Liver (tissue), 9 donors: Measurements from ENCODE around the gene KCNMB2. TPM values are rescaled to one million over a fixed set of nuclear protein-coding genes. Genes with fewer than 3 reads are reported as not detected.

Source experiments
- DNase-seq: peaks from one replicate; pipeline ENCODE4 v3.0.0-alpha.2; 2017; ENCODE audit warnings: low spot score
- H3K27ac ChIP-seq, 2 donors: one replicate each; pipeline ENCODE4 v1.7.0; 2013; ENCODE audit warnings: inconsistent platforms in 2 of 2, low read length in 2 of 2, control low read depth in 1 of 2, low read depth in 1 of 2, mild to moderate bottlenecking in 1 of 2
- H3K27me3 ChIP-seq, 4 donors: one replicate each; pipeline versions ENCODE4 v1.6.1 to v1.7.0; 2013; ENCODE audit warnings: low read length in 3 of 4, inconsistent platforms in 1 of 4, mild to moderate bottlenecking in 1 of 4, moderate library complexity in 1 of 4; ENCODE audit not compliant: control insufficient read depth in 4 of 4, insufficient read depth in 4 of 4
- H3K36me3 ChIP-seq, 4 donors: one replicate each; pipeline versions ENCODE4 v1.6.1 to v1.7.0; 2013; ENCODE audit warnings: low read length in 3 of 4, mild to moderate bottlenecking in 3 of 4, low read depth in 1 of 4, moderate library complexity in 1 of 4; ENCODE audit not compliant: control insufficient read depth in 4 of 4, insufficient read depth in 3 of 4
- H3K4me1 ChIP-seq, 4 donors: one replicate each; pipeline versions ENCODE4 v1.6.1 to v1.7.0; 2013; ENCODE audit warnings: low read length in 3 of 4, mild to moderate bottlenecking in 3 of 4, moderate library complexity in 1 of 4; ENCODE audit not compliant: control insufficient read depth in 4 of 4, insufficient read depth in 4 of 4
- H3K4me3 ChIP-seq, 3 donors: one replicate each; pipeline versions ENCODE4 v1.6.1 to v1.7.0; 2013; ENCODE audit warnings: low read length in 3 of 3, control low read depth in 1 of 3, low read depth in 1 of 3, mild to moderate bottlenecking in 1 of 3
- H3K9ac ChIP-seq, 2 donors: one replicate each; pipeline ENCODE4 v1.7.0; 2013; ENCODE audit warnings: low read length in 2 of 2, mild to moderate bottlenecking in 2 of 2, moderate library complexity in 2 of 2, control low read depth in 1 of 2, low read depth in 1 of 2
- H3K9me3 ChIP-seq, 4 donors: one replicate each; pipeline versions ENCODE4 v1.6.1 to v1.7.0; 2013; ENCODE audit warnings: low read length in 3 of 4; ENCODE audit not compliant: control insufficient read depth in 4 of 4
- ATF3 ChIP-seq: IDR thresholded peaks from 2 replicates; pipeline ENCODE4 v1.6.1; 2016; ENCODE audit warnings: antibody characterized with exemption
- CTCF ChIP-seq: fragments of 150-350 bp; IDR thresholded peaks from 2 replicates; pipeline ENCODE4 v1.5.1; 2017; ENCODE audit warnings: improper control_type of control experiment, low read depth, low read length; ENCODE audit not compliant: missing input control
- EGR1 ChIP-seq, 2 donors: IDR thresholded peaks; 2 replicates each; pipeline ENCODE4 v1.6.1; 2016 to 2018; ENCODE audit warnings: antibody characterized with exemption in 2 of 2, low read depth in 2 of 2
- FOXA1 ChIP-seq: IDR thresholded peaks from 2 replicates; pipeline ENCODE4 v1.6.1; 2016; ENCODE audit warnings: antibody characterized with exemption
- GABPA ChIP-seq, 2 donors: IDR thresholded peaks in 1 of 2; conservative IDR thresholded peaks in 1 of 2; 2 replicates each; pipeline ENCODE4 v1.6.1; 2016; ENCODE audit warnings: antibody characterized with exemption in 2 of 2, mild to moderate bottlenecking in 1 of 2, moderate library complexity in 1 of 2
- HNF4A ChIP-seq, 2 donors: conservative IDR thresholded peaks; 2 replicates each; pipeline ENCODE4 v1.6.1; 2016; ENCODE audit warnings: antibody characterized with exemption in 2 of 2, mild to moderate bottlenecking in 2 of 2
- HNF4G ChIP-seq: IDR thresholded peaks from 2 replicates; pipeline ENCODE4 v1.6.1; 2016; ENCODE audit warnings: antibody characterized with exemption
- NR2F2 ChIP-seq: IDR thresholded peaks from 2 replicates; pipeline ENCODE4 v1.6.1; 2016; ENCODE audit warnings: antibody characterized with exemption
- RAD21 ChIP-seq, 2 donors: IDR thresholded peaks; 2 replicates each; pipeline ENCODE4 v1.6.1; 2016; ENCODE audit warnings: antibody characterized with exemption in 2 of 2, mild to moderate bottlenecking in 2 of 2
- SP1 ChIP-seq: IDR thresholded peaks from 2 replicates; pipeline ENCODE4 v1.6.1; 2018; ENCODE audit warnings: antibody characterized with exemption, mild to moderate bottlenecking
- TAF1 ChIP-seq: conservative IDR thresholded peaks from 2 replicates; pipeline ENCODE4 v1.6.1; 2016; ENCODE audit warnings: antibody characterized with exemption, mild to moderate bottlenecking
- WGBS: extraction: QIAGEN DNeasy Blood & Tissue Kit; methylation state at CpG from one replicate; pipeline ENCODE4 v1.1.7; 2013; 5-methylcytosine and 5-hydroxymethylcytosine counted together
- polyA plus RNA-seq, 2 donors: library from polyadenylated mRNA; stranded (reverse) in 1 of 2; unstranded in 1 of 2; fragments of 200-250 nt in 1 of 2; fragments of >200 nt in 1 of 2; fragmentation: Nextera tagmentation in 1 of 2; extraction: Ambion mirVana in 1 of 2; gene quantifications; one replicate each; pipeline versions ENCODE4 v1.2.1 to v1.2.3, GENCODE V29; 2013 to 2015
- total RNA-seq, 2 donors: library from RNA; depleted of rRNA; stranded (reverse); fragments of >200 nt; gene quantifications; one replicate each; pipeline ENCODE4 v1.2.3, GENCODE V29; 2014
- TF ChIP-seq, protein P1 (sequence below): IDR thresholded peaks from 2 replicates; pipeline ENCODE4 v1.6.1; 2016; ENCODE audit warnings: antibody characterized with exemption
- TF ChIP-seq, protein P2 (sequence below): IDR thresholded peaks from 2 replicates; pipeline ENCODE4 v1.6.1; 2016; ENCODE audit warnings: antibody characterized with exemption, mild to moderate bottlenecking
- TF ChIP-seq, protein P3 (sequence below): IDR thresholded peaks from 2 replicates; pipeline ENCODE4 v1.6.1; 2016; ENCODE audit warnings: antibody characterized with exemption
- donor health status: healthy.
- donor health status: healthy.
- donor health status: healthy.
- donor health status: healthy.
- donor health status: healthy.

The KCNMB2 gene
- total and polyA plus RNA-seq, 4 donors, result 0.08 to 0.33 (median 0.16) TPM; not detected in 1

- Histone ChIP-seq H3K27ac (no peak overlapping the region), H3K4me1 (no peaks in the 10 kb centered on the region), H3K27me3 (no peaks in the 10 kb centered on the region), H3K9ac (no peak overlapping the region), H3K9me3 (no peaks in the 10 kb centered on the region), H3K4me3 (no peak overlapping the region), H3K36me3 (no peaks in the 10 kb centered on the region)
- no peak for DNase-seq
- TF ChIP-seq TAF1 (no peak), SP1 (no peak), HNF4G (no peak)
- TF ChIP-seq, protein P1, sequence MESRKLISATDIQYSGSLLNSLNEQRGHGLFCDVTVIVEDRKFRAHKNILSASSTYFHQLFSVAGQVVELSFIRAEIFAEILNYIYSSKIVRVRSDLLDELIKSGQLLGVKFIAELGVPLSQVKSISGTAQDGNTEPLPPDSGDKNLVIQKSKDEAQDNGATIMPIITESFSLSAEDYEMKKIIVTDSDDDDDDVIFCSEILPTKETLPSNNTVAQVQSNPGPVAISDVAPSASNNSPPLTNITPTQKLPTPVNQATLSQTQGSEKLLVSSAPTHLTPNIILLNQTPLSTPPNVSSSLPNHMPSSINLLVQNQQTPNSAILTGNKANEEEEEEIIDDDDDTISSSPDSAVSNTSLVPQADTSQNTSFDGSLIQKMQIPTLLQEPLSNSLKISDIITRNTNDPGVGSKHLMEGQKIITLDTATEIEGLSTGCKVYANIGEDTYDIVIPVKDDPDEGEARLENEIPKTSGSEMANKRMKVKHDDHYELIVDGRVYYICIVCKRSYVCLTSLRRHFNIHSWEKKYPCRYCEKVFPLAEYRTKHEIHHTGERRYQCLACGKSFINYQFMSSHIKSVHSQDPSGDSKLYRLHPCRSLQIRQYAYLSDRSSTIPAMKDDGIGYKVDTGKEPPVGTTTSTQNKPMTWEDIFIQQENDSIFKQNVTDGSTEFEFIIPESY, result no peak
- 75% methylated on average over 3 of the region's 3 CpGs for WGBS
Measured at GRCh38 chr3:178491751-178492150, 44.5 kb upstream of the KCNMB2 start.

DNA sequence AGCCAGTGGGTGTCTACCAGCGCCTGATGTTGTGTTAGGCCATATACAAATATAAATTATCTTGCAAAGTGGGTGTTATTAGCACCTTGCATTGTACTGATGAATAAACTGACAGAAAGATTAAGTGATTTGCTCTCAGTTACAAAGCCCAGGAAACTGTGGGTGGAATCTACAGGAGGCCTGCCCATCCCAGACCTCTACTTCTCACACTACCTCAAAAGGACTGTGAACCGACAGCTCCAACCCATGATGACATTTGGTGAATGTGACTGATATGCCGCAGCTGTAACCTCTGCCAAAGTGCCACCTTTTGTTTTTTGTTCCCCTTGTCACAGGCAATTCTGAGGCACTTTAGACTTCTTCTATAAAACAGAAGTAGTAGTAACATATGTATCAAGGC is 43.7 kb upstream of the KCNMB2 start:
- Histone ChIP-seq H3K4me3 (no peak overlapping the region), H3K27ac (no peak overlapping the region), H3K4me1 (no peaks in the 10 kb centered on the region), H3K27me3 (no peaks in the 10 kb centered on the region), H3K9ac (no peak overlapping the region), H3K36me3 (no peaks in the 10 kb centered on the region), H3K9me3 (no peaks in the 10 kb centered on the region)
- 57% methylated on average over 3 of the region's 3 CpGs for WGBS
- DNase-seq, result no peak
- TF ChIP-seq GABPA (IDR thresholded peaks at IDR 0.05 in 1 of 2, conservative IDR thresholded peaks at IDR 0.05 in 1 of 2) (no peak), CTCF (no peak), NR2F2 (no peak), HNF4G (no peak)
- TF ChIP-seq, protein P2, sequence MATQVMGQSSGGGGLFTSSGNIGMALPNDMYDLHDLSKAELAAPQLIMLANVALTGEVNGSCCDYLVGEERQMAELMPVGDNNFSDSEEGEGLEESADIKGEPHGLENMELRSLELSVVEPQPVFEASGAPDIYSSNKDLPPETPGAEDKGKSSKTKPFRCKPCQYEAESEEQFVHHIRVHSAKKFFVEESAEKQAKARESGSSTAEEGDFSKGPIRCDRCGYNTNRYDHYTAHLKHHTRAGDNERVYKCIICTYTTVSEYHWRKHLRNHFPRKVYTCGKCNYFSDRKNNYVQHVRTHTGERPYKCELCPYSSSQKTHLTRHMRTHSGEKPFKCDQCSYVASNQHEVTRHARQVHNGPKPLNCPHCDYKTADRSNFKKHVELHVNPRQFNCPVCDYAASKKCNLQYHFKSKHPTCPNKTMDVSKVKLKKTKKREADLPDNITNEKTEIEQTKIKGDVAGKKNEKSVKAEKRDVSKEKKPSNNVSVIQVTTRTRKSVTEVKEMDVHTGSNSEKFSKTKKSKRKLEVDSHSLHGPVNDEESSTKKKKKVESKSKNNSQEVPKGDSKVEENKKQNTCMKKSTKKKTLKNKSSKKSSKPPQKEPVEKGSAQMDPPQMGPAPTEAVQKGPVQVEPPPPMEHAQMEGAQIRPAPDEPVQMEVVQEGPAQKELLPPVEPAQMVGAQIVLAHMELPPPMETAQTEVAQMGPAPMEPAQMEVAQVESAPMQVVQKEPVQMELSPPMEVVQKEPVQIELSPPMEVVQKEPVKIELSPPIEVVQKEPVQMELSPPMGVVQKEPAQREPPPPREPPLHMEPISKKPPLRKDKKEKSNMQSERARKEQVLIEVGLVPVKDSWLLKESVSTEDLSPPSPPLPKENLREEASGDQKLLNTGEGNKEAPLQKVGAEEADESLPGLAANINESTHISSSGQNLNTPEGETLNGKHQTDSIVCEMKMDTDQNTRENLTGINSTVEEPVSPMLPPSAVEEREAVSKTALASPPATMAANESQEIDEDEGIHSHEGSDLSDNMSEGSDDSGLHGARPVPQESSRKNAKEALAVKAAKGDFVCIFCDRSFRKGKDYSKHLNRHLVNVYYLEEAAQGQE, result no peak

DNA sequence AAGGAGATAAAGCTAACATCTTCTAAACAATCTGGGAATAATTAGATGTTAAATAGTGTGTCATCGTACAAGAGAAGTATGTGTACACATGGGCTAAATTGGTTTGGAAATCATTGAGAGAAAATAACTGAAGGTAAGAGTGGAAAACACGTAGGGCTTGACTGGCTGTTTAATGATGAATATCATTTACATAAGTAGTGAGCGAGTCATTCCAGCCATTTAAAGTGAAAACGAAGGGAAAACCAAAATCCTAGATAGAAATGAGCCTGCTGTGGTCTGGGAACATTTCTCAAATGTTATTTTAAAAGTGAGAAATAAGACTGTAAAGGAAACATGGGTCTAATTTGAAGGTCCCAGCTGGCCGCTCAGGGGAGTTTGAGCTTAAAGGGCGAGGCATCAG is 41.9 kb upstream of the KCNMB2 start:
- no peaks in the 10 kb centered on the region for H3K27me3 ChIP-seq
- WGBS, result 72% methylated on average over 6 of the region's 6 CpGs
- H3K27ac ChIP-seq, result no peak overlapping the region
- no peaks in the 10 kb centered on the region for H3K36me3 ChIP-seq
- no peaks in the 10 kb centered on the region for H3K9me3 ChIP-seq
- no peak overlapping the region for H3K4me3 ChIP-seq
- DNase-seq, result no peak
- H3K9ac ChIP-seq, result no peak overlapping the region
- no peaks in the 10 kb centered on the region for H3K4me1 ChIP-seq
- TF ChIP-seq, protein P1, result no peak
- TF ChIP-seq SP1 (no peak), RAD21 (IDR thresholded peaks at IDR 0.05) (no peak), HNF4A (conservative IDR thresholded peaks at IDR 0.05) (no peak), ATF3 (no peak), TAF1 (no peak), HNF4G (no peak), EGR1 (IDR thresholded peaks at IDR 0.05; ENCODE audit: low read depth in 2 of 2) (no peak), FOXA1 (no peak)
- TF ChIP-seq, protein P2, result no peak
- TF ChIP-seq, protein P3, sequence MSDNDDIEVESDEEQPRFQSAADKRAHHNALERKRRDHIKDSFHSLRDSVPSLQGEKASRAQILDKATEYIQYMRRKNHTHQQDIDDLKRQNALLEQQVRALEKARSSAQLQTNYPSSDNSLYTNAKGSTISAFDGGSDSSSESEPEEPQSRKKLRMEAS, result no peak
